ENCODE measurements around the gene PLOD2.

Gene PLOD2

DNA sequence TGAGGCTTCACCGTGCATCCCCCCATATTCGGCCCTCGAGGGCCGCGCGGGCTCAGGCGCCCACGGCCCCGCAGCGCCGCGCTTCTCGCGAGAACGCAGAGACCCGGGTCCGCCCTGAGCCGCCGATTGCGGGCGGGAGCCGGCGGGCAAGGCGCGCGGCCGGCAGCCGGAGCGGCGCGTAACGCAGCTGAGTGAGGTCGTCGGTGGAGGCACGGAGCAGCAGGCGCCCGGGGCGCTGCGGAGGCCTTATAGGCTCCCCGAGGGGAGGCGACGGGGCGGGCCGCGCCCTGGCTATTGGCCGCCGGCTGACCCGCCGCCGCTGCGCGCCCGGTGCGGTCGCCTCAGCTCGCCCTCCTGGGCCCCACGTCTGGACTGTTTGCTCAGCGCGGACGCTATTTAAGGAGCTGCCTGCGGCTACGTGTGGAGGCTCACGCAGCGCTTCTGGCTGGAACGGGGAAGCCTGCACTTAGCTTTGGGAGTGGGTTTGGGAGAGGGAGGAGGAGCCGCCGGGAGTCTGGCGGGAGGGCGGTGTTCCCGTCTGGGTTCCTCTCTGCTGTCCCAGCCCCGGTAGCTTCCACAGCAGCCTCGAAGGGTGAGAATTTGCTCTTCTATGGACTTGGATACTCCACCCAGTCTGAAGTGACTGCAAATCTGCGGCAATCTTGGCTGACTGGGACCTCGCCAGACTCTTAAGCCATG lies at the start of gene PLOD2:
TSS of gene PLOD2 (minus strand) at position 221 of the 699 bp plus-strand sequence. CDS start at position 26, 195 bp downstream.
- no peak for DNase-seq

DNA sequence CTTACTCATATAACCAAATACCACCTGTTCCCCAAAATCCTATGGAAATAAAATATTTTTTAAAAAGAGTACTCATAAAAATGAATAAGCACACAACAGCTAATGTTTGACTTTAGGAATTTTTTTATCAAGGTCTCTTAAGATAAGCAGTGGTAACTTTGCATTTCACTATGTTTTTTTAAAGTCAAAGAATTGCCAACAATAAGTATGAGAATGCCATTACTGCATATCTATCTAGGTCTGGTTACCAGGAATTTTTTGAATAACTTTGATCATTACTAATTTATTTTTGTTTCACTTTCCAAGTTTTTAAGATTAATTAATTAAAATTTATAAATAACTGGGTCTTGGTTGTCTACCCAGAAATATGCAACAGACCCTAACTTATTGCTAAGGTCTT lies 48.4 kb upstream of the PLOD2 start:
- no peak for DNase-seq

DNA sequence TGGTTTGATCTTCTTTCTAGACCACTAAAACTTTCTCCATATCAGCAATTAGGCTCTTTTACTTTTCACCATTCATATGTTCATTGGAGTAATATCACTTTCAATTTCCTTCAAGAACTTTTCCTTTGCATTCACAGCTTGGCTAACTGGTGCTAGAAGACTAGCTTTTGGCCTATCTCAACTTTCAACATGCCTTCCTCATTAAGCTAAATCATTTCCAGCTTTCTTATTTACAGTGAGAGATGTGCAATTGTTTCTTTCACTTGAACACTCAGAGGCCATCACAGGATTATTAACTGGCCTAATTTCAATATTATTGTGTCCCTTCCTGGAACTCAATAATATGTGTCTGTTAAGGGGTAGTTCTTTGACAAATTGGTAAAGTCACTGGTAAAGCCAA lies 42.8 kb upstream of the PLOD2 start:
- DNase-seq, result no peak

DNA sequence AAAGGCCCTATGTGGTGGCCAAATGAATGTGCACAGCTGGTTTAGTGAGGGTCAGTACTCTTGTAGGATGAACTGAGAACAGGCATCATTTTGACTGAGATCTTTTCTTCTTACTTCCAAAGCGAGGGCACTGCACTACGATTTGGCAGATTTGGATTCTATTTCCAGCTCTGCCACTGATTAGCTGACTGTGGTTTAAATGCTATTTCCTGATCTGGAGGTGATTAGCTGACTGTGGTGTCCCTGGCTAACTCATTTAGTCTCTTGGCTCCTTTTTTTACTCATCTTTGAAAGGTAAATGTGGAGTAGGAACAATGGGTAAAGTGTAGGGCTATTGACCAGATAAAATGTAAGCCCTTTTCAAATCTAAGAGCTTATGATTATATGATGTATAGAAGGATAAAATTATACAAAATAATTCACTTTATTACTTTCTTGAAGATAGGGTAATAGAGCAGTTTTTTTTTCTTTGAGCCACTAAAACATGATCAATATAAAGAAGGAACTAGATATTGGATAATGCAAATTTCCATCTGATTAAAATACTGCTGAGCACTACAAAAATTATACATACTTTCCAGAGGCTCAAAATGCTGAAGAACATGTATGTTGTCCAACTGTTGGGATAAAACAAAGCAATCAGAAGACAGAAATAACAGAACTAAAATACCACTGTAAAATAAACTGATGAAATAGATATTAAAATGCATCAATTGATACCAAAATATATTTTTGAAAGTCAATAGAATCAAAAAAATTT lies 39.7 kb upstream of the PLOD2 start:
- DNase-seq, result no peak

DNA sequence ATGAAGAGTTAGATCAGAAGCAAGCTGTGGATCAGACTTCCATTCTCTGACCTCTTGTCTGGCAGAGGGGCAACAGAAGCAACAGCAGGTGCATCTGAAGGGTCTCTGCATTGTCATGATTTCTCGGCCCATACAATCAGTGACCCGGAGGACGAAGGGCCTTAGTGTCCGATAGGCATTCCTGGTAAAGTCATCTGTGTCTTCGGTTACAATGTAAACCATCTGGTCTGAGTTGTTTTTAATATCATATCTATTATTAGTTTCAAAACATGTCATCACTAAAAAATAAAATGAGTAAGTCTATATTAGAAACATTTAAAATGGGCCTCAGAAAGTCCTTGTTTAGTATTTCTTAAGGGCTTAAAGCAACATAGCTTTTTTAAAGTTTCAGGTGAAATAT lies 38.8 kb upstream of the PLOD2 start:
- no peak for DNase-seq

DNA sequence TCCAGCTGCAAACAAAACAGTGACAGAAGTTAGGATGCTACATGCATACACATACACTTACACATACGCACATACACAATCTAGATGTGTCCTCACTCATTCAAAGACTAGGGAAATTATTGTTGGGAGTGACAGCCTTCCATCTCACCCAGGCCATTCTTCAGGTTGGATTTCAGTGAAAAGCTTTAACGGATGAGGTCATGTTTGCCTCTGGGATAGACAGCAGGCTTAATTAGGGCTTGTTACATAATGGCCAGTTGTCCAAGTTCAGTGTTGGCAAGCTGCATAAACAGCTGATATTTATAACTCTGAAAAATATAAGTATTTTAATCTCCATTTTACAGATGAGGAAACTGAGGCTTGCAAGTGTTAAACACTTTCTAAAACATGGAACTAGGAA lies 35.8 kb upstream of the PLOD2 start:
- DNase-seq, result no peak

DNA sequence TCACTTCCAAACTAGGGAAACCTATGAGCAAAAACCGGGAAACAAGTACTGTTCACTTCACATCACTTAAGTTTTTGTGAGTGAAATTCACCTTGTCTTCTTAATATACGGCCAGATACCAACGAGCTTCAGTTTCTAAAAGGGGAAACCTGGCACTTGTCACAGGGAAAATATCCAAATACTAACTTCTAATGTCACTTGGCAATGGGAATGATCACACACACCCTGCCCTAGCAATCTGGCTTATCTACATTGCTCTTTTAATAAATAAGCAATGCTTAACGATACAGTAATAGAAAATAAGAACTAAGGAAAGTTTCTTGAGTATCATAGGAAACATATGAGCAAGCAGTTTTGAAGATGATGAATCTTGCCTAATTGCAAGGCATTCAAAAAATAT lies 34.6 kb upstream of the PLOD2 start:
- no peak for DNase-seq

DNA sequence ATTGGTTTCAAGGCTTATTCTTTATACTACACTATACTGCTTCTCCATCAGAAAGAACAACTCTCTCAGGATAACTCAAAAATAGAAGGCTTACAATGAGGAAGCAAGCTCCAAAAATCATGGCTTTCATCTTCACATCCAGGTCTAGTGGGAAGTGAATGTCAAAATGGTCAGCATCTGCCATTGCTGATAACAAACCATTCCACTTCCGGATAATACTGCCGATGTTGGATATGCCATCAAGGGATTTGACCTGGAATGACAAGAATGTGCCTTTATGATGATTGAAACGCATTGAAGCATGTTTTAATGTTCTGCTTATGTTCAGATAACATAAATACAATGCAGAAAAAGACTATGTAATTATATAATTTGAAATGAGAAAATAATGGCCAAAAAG lies 34.0 kb upstream of the PLOD2 start:
- DNase-seq, result no peak

DNA sequence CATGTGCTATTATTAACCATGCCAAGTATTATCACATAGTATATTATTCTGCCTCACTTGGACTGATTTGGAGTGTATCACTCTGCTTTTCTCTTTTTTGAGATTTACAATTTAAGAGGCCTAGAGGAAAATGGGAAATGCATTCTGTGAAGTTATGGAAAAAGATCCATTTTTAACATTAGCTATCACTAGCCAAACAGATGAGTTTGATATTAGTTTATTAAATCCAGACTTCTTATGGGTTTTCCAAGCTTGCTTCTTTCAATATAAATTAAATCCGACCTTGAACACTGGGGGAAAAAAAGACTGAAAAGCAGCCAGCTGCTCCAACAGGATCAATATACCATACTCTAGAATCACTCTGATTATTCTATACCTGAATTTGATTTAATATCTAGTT lies 30.1 kb upstream of the PLOD2 start:
- no peak for DNase-seq

DNA sequence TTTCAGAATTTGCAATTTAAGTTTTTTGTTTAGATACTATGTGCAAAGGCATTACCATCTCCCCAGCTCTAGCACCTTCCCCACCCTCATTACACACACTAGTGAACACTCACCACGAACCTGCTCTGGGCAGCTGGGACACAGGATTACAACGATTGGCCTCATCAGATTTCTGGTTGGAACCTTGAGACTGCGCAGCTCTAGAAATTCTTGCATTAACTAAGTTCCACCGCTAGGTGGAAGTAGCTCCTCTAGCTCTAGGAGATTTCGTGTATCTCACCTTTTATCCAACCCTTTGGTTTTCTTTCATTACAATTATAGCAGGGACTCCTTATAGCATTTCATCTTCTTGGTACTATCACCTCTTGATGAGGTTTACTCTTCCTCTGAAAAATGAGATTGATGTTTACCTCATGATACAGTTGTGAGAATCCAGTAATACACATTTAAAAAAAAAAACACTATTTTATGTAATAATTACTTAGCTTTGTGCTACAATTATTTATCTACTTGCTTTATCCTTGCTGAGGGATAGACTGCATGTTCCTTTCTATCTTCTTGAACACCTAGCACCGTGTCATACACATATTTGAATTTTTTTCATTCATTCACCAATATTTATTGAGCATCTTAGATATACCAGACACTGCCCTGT lies 28.7 kb upstream of the PLOD2 start:
- DNase-seq, result no peak

DNA sequence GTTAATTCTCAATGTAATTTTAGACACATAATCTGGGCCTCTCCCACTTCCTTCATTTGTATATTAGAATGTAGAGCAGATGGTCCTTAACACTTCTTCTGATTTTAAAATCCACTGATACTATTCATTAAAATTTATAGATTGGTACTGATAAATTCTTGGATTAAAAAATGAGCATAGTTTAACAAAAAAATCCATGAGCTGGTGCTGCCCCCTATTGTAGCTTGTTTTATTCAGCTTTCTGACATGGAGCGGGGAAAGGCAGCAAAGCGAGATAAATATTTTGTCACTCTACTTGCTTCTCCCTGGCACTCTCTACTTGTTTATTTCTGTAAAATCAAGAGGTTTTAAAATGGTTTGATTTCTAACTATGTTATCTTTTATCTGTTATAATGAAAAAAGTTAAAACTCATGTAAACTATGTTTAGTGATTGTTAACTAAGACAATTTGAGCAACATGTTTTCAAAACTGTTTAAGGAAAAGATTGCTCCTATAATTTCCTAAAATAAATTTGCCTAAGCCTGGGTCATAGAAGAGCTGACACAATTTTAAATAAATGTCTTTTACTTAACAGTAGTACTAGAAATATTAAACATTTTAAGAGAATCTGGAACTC lies 26.5 kb upstream of the PLOD2 start:
- DNase-seq, result no peak

DNA sequence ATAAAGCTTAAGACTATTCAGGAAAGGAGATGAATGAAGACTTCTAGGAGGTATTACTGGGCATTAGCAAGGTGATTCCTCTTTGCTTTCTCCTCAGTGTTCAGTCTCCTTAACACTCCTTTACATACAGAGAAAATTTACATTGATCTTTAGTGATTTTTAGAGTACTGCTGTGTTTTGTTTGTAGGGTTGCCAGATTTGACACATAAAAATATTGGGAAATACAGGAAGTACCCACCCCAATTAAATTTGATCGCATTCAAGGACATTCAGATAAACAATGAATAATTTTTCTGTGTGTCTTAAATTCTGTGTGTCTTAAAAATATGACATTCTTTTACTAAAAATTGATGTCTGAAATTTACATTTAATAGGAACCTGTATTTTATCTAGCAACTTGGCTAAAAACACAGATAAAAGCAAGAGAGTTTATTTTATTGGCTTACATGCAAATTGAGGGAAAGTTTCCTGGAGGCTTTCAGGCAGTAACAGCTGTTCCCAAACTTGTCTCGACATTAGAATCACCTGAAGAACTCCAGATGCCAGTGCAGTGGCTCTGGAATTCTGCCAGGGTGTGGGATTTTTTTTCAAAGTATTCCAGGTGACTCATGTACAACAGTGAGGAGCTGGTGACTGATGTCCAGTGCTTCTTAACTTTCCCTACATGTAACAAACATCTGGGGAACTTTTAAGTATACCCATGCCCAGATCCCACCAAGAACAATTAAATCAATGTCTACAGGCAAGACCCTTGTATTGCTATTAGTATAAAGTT lies 23.4 kb upstream of the PLOD2 start:
- DNase-seq, result no peak

DNA sequence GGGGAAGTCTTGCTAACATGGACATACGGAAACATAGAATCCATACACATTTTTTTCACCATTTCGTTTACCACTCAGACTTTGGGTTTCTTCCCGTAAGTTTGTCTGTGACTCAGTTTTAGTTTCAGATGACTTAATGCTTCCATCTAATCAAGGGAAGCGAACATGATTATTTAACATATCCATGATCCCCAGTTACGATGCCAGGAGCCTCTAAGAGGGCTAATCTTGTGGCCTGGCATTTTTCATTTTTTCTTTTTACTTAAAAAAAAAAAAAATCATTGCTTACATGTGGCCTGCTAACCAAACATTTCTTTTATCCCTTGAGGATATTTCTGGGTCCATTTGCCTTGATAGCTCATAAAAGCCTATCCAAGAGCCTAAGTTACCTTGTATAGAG lies 20.2 kb upstream of the PLOD2 start:
- DNase-seq, result no peak

DNA sequence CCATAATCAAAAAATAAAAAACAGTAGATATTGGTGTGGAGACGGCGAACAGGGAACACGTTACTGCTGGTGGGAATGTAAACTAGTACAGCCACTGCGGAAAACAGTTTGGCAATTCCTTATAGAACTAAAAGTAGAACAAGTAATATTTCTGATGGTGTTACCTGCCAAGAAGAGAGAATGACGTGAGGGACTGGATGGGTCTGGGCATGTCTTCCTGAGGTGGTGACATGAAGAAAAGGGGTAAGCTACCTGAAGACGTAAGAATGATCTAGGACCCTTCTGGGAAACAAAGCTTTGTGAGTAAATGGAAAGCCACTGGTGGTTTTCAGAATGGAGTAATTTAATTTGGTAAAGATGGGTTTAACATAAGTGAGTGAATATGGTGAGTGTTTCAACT lies 19.4 kb upstream of the PLOD2 start:
- DNase-seq, result no peak

DNA sequence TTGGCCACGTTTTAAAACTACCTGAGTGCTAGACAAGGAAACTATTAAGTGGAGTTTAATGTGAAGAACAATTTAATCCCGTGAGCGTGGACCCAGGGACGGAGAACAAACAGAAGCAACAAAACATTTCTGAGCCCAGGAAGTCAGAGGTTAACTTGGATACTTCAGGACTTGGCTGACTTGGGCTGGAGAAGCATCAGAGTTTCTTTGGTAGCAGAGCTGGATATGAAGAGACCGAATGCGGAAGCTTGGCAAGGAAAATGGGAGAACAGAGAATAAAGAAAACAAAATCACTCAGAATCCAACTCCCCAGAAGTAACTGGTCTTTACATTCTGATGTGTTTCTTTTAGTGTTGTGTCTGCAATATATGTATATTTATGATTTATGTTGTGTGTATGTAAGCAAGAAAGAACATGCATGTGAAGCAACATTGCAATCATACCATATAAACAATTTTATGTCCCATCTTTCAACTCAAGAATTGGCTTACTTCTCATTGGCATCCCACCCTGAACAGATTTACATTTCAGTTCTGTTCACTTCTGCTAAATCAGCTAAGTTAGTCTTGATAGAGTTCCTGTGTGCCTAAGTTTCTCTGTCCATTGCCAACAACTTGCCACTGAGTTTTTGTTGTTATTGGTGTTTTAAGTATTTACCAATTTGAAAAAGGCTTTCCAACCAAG lies 17.2 kb upstream of the PLOD2 start:
- DNase-seq, result no peak

DNA sequence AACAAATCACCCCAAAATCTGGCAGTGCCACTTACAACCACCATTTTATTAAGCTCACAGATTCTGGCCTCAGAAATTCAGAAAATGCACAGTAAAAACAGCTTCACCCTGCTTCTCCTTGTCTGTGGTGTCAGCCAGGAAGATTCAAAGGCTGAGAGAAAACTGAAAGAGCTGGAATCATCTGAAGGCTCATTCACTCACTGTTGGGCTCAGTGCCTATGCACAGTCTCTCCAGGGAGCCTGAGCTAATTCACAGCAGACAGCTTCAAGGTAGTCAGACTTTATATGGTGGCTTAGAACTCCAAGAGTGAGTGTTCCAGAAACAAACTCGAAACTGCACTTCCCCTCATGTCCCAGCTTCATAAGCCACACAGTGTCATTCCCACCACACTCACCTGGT lies 16.5 kb upstream of the PLOD2 start:
- DNase-seq, result no peak

DNA sequence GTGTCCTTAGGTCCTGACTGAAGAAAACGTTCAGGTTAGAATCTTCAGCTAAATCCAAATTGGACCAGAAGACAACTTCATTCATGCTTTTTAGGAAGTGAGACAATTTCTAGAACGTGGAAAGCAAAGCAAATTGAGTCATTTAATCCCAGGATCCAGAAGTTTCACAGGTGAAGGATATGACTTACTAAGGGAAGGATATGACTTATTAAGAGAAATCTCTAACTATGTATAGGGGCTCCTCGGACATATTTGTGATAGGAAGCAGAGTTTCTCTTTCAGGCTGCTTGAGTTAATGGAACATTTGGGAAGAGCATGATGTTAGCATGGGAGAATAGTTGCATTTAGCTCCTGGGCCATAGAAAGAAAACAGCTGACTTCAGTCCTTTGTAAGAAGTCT lies 16.1 kb upstream of the PLOD2 start:
- DNase-seq, result no peak

DNA sequence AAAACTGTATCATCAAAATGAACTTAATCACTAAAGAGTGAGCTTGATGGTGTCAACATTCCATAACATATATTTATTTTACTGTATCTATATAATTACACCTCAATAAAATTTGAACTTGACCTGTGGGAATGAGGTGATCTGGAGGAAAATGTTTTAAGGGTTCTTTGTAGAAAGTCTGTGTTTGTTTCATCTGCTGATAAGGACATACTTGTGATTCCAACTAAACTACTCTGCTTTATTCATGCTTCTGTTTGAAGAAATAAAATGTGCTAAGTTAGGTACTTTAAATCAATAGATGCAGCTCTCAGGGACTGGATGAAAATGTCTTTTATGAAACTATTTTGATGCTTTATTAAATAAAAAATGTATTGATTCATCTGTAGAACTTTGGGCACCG lies 11.6 kb upstream of the PLOD2 start:
- no peak for DNase-seq

DNA sequence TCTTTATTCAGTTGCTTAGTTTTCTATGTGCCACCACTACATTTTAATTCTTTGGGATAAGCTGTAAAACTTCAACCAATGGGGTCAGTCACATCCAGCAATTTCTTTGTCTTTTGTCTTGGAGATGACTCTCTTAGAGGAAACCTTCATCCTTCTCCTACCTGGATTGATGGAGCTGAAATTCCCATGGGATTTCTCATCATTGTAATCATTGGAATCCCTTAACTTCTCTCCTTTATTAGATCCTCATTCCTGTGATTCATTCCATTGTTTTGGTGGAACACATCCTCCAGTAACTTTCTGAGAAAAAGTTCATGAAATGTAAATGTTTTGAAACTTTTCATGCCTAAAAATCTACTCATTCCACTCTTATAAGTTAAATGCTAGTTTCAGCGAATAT lies 9.6 kb upstream of the PLOD2 start:
- no peak for DNase-seq

DNA sequence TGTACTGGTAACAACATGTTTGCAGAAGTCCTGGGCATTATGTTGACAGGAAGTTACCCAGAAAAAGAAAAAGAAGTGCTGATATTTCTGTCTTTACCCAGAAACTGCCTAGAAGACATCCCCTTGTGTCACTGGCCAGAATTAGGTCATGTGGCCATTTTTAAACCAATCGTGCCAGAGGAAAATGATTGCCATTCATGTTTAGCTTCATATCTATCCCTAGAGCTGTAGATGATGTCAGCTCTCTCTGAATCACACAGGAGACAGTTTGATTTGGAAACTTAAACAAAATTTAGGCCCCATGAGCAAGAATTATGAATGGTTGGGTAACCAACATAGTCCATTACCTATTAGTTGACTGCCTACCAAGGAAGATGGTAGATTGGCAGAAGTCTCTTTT lies 8.9 kb upstream of the PLOD2 start:
- DNase-seq, result no peak

DNA sequence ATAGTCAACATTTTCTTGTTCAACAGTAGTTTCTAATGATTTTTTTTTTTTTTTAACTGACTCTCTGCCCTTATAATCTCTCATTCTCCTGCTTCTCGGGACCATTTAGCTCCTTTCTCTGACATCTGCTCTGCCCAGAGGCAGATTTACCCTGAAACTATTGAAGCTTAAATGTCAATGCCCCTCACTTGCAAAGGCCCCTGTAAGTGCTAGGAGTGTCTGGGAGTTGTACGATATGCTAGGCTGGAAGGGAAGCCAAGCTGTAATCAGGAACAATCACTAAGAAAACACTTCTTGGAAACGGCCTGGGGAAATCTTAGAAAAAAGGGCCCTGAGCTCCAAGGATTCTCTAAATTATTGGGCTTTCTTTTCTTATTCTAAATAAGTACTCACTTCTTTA lies 5.8 kb upstream of the PLOD2 start:
- DNase-seq, result no peak

DNA sequence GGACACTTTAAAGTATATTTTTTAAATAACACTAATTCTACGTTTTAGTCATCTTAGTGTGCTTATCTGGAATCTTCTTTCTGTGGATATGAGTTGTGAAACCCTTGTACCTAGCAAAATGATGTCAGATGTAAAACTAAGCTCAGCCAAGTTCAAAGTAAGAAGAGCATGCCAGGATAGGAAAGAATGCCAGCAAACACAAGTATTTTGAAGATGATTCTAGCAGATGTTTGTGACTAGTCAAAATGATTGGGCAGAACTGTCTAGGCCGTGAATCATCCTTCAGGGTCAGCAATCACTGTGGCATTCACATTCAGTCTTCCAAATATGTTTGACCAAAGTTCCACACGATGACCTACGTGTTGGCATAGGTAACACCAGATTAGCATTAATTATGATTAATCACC lies 5.4 kb upstream of the PLOD2 start:
- DNase-seq, result no peak

Data from SIG-M5 (cell line).